ENCODE data around the gene ANKS3. TPM values are rescaled to one million over a fixed set of nuclear protein-coding genes. Genes with fewer than 3 reads are reported as not detected.

Gene ANKS3
- total and polyA plus RNA-seq, 10 of the 15 experiments (the other 5 are each of a cell fraction or from before 2014, with no cell fraction given) = 0.29 to 14.2 (median 8.5) TPM

- no peak for ATAC-seq
- Histone ChIP-seq H3K9me3 (replicated peaks; ENCODE audit: control insufficient read depth, insufficient read depth, low read length) (no peaks in the 10 kb centered on the region), H2AFZ (ENCODE audit: control insufficient read depth, low read depth, low read length) (no peak overlapping the region), H3K4me2 (ENCODE audit: control insufficient read depth, insufficient read depth) (no peak overlapping the region), H3K27ac (ENCODE audit: control insufficient read depth, insufficient read depth) (no peak overlapping the region), H3K9ac (ENCODE audit: control insufficient read depth, insufficient read depth, low read length) (no peak overlapping the region), H4K20me1 (ENCODE audit: control insufficient read depth, insufficient read depth) (no peaks in the 10 kb centered on the region), H3K27me3 (replicated peaks in 1 of 2; ENCODE audit: control insufficient read depth in 2 of 2, insufficient read depth in 2 of 2, low read length in 1 of 2) (no peaks in the 10 kb centered on the region), H3K4me1 (ENCODE audit: control insufficient read depth, insufficient read depth, low read length) (peaks cover 2% of the 10 kb centered on the region; the same call in 1 of the 2 replicates), H3K4me3 (no peak overlapping the region), H3K36me3 (ENCODE audit: control insufficient read depth in 2 of 2, insufficient read depth in 2 of 2, low read length in 1 of 2) (no peaks in the 10 kb centered on the region), H3K79me2 (ENCODE audit: control insufficient read depth, insufficient read depth, low read length) (peaks cover 13% of the 10 kb centered on the region)
- WGBS (ENCODE audit: insufficient coverage, insufficient replicate concordance, low lambda C conversion rate, missing lambda C conversion rate) = 64% methylated on average over 15 of the region's 15 CpGs
- in situ Hi-C loops (cut with MboI) = no loop called here
- TF ChIP-seq MTA3 (IDR thresholded peaks at IDR 0.05; ENCODE audit: borderline replicate concordance, low read length) (no peak), NFYB (IDR thresholded peaks at IDR 0.05; ENCODE audit: insufficient read depth, low read depth, low read length) (no peak), CBX3 (IDR thresholded peaks at IDR 0.05; ENCODE audit: borderline replicate concordance, low read depth) (no peak), FOS (IDR thresholded peaks at IDR 0.05; ENCODE audit: borderline replicate concordance, extremely low read depth, insufficient read length) (no peak), GABPA (IDR thresholded peaks at IDR 0.05; ENCODE audit: low read depth) (no peak), POLR2AphosphoS5 (IDR thresholded peaks at IDR 0.05; ENCODE audit: low read length) (no peak), BMI1 (IDR thresholded peaks at IDR 0.05; ENCODE audit: borderline replicate concordance) (no peak), PAX5 (IDR thresholded peaks at IDR 0.05; ENCODE audit: borderline replicate concordance, low read depth, low read length) (no peak), ETV6 (conservative IDR thresholded peaks at IDR 0.05 in 1 of 2, IDR thresholded peaks at IDR 0.05 in 1 of 2; ENCODE audit: borderline replicate concordance in 1 of 2, low read depth in 1 of 2) (no peak), RAD21 (IDR thresholded peaks at IDR 0.05; ENCODE audit: insufficient read depth, low read depth, low read length) (no peak), NR2C2 (IDR thresholded peaks at IDR 0.05; ENCODE audit: borderline replicate concordance, control insufficient read depth, insufficient read length, low read depth) (no peak), JUNB (IDR thresholded peaks at IDR 0.05) (no peak), IRF4 (IDR thresholded peaks at IDR 0.05; ENCODE audit: low read depth, low read length) (no peak), CBFB (IDR thresholded peaks at IDR 0.05; ENCODE audit: low read depth) (no peak), USF2 (IDR thresholded peaks at IDR 0.05; ENCODE audit: borderline replicate concordance, low read depth, low read length) (no peak)
- intact Hi-C loops (cut with micrococcal nuclease; ENCODE audit: unreplicated experiment) = no loop called here
- CTCF ChIA-PET = no interaction called here
- RAD21 ChIA-PET (ENCODE audit: unreplicated experiment) = no interaction called here
- BruUV-seq (replicated peaks) = no TSS peak
- no peak for DNase-seq (ENCODE audit: low read depth, low spot score)
- POLR2A ChIA-PET = interaction anchor here (0.6 kb wide), 1 partner anchor 13 kb away, joined by 5 read pairs; no protein-coding TSS in a partner anchor
- no peak for FAIRE-seq
- SMC1A ChIA-PET (ENCODE audit: uncharacterized antibody, unreplicated experiment) = interaction anchor here (1.1 kb wide), 1 partner anchor 99 kb away, joined by 3 read pairs; no protein-coding TSS in a partner anchor
These were observed 3.5 kb upstream of the ANKS3 start for GRCh38 chr16:4737545-4737944.
